T-helper 22 cell (primary cell): ENCODE measurements around the gene ITPR3.

Experiments
- DNase-seq: peaks from one replicate; pipeline ENCODE4 v3.0.0-alpha.2; 2020; ENCODE audit warnings: low read depth

ITPR3 gene

DNA sequence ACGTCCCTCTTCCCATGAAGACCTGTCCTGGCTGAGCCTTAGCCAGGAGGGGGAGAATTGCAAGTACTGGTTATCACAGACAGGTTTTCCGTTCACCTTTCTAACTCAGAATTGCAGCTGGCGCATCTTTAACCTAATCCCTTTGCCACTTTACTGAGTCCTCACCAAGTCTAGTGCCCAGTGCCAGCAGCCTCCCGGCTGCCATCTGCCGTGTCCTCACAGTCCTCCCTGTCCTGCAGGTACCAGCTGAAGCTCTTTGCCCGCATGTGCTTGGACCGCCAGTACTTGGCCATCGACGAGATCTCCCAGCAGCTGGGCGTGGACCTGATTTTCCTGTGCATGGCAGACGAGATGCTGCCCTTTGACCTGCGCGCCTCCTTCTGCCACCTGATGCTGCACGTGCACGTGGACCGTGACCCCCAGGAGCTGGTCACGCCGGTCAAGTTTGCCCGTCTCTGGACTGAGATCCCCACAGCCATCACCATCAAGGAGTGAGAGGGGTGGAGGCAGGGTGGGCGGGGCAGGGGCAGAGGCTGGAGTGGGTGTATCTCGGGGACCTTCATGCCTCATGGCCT, 49.1 kb downstream of the ITPR3 start:
- no peak for DNase-seq

DNA sequence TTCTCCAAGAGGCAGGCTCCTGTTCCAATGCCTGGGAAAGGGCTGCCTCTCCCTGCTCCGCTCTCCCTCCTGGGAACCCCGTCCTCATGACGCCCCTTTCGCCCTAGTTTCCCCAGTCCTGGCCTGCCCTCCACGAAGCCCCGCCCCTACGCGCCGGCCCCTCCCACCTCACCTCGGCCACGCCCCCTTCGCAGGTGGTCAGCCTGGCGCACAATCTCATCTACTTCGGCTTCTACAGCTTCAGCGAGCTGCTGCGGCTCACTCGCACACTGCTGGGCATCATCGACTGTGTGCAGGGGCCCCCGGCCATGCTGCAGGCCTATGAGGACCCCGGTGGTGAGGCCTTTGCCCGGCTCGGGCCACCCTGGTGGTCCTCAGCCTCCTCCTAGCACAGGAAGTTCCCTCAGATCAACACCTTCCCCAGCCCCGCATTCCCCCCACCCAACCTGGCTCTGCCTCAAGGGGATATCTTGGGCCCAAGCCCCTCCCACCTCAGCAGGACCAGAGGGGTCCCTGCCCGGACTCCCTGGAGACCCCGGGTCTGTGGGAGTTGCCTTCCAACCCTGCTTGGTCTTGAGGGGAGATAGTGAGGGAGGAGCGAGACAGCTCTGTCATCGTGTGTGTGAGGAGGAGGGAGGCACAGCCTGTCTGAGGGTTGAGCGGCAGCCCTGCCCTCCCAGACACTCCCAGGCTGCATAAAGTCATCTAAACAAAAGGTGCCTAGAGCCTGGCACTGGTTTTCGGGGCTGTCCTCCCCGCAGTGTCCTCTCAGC, 50.0 kb downstream of the ITPR3 start:
- DNase-seq = no peak

DNA sequence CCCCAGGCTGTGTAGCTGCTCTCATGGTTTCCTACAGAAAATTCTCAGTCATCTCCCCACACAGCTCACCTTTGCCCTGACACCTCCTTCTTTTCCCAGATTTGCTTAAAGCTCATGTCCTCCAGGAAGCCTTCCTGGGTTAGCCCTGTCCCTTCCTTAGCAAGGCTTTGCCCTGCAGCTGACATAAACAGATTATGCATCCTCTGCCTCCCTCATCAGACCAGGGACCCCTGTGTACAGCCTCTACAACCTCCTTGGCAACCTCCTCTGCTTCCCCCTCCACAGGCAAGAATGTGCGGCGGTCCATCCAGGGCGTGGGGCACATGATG, 50.6 kb downstream of the ITPR3 start:
- no peak for DNase-seq

- DNase-seq = no peak
Observed at GRCh38 chr6:33672808-33673207, 51.7 kb downstream of the ITPR3 start.

DNA sequence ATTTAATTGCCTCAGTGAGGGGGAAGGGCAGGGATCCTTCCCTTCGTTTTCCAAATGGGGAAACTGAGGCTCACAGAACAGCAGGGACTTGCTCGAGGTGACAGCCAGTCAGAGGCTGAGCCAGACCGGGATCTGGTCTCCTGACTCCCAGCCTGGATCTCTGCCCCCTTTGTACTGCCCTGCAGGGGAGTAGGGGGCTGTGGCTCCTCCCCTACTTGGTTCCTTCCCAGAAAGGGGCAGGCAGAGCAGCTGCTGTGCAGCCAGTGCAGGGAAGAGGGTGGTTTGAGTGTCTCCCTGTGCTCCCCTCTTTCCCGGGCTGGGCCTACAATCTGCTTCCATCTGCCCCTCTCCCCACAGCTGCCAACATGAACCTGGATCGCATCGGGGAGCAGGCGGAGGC, 52.7 kb downstream of the ITPR3 start:
- no peak for DNase-seq

DNA sequence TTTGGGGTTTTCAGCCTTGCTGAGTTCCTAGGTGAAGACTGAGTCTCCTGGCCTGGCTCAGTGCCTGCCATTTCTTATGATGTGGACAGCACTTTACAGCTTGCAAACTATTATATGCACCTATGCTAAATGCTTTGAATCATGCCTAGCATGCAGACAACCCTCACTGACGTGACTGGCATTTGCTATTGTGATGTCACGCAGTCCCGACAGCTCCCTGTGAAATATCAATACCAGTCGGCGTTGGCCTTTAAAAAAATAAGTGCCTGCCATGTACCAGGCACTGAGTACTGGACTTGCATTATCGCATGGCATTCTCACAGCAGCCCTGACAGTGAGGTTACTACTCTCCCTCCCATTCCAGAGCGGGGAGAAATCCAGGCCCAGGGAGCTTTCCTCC, 54.8 kb downstream of the ITPR3 start:
- DNase-seq = no peak

GRCh38 chr6:33676416-33677142, 55.5 kb downstream of the ITPR3 start:
- no peak for DNase-seq

GRCh38 chr6:33677143-33677660, 56.1 kb downstream of the ITPR3 start:
- no peak for DNase-seq

- no peak for DNase-seq
Observed at GRCh38 chr6:33677689-33678088, 56.6 kb downstream of the ITPR3 start.

DNA sequence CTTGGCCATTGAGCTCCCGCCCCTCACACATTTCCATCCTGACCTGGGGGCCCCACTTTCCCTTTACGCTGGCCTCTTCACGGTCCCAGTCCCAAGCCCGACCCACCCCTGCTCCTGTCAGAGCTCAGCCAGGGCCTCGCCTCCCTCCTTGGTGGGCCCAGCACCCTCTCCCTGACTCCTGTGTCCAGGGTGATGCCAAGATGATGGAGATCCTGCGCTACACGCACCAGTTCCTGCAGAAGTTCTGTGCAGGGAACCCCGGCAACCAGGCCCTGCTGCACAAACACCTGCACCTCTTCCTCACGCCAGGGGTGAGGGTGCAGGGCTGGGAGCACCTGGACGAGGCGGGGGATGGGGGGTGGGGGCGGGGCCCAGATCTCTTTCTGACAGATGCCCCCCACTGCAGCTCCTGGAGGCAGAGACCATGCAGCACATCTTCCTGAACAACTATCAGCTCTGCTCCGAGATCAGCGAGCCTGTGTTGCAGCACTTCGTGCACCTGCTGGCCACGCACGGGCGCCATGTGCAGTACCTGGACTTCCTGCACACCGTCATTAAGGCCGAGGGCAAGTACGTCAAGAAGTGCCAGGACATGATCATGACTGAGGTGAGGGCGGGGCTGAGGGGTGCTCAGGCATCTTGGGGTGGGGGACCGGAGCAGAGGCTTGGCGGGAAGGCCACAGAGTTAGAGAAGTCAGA, 57.3 kb downstream of the ITPR3 start:
- no peak for DNase-seq

- DNase-seq = no peak
Observed at GRCh38 chr6:33678932-33679490, 57.9 kb downstream of the ITPR3 start.

- DNase-seq = no peak
Observed at GRCh38 chr6:33679761-33680160, 58.6 kb downstream of the ITPR3 start.

- DNase-seq = no peak
Observed at GRCh38 chr6:33682341-33682740, 61.2 kb downstream of the ITPR3 start.

DNA sequence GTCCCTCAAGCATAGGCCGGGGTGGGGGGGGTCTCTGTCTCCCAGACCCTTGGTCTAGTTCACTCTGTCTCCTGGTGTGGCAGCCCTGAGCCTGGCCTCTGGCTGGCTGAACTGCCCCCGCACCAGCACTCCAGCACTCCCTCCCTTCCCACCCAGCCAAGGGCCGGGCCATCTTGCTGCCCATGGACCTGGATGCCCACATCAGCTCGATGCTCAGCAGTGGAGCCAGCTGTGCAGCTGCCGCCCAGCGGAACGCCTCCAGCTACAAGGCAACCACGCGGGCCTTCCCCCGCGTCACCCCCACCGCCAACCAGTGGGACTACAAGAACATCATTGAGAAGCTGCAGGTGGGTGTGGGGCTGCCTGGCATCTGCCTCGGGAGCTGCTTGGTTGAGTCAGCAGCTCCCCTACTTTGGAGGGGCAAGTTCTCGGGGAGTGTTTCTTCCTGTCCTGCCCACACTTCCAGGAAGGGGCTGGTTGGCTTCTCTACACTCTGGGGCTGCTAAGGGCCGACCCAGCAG, 62.0 kb downstream of the ITPR3 start:
- peak; percentile 14 for DNase-seq

- DNase-seq = no peak
Observed at GRCh38 chr6:33683576-33684427, 62.7 kb downstream of the ITPR3 start.

GRCh38 chr6:33684428-33684896, 63.3 kb downstream of the ITPR3 start:
- no peak for DNase-seq

- no peak for DNase-seq
Observed at GRCh38 chr6:33684983-33685382, 63.9 kb downstream of the ITPR3 start.

DNA sequence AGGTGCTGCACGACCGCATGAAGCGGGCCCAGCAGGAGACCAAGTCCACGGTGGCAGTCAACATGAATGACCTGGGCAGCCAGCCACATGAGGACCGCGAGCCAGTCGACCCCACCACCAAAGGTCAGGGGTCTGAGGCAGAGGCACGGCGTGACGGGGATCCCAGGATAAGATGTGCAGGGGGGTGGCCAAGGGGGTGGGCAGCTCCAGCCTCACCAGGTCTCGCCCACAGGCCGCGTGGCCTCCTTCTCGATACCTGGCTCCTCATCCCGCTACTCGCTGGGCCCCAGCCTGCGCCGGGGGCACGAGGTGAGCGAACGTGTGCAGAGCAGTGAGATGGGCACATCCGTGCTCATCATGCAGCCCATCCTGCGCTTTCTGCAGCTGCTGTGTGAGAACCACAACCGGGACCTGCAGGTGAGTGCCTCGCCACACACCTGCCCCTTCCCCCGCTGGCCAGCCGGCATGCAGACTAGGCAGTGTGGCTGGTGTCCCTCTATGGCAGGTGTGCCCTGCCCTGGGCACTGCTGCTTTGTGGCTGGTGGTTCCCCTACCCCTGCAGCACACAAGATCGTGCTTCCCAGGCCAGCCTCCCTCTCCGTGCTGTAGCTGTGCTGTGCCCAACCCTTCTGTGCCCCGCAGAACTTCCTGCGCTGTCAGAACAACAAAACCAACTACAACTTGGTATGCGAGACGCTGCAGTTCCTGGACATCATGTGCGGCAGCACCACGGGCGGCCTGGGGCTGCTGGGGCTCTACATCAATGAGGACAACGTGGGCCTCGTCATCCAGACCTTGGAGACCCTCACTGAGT, 64.5 kb downstream of the ITPR3 start:
- DNase-seq = no peak

GRCh38 chr6:33686225-33686924, 65.3 kb downstream of the ITPR3 start:
- no peak for DNase-seq
